ENCODE data around the gene APP.

The APP gene

GRCh38 chr21:26050857-26051256, 119.7 kb downstream of the APP start:
- no peak for TF ChIP-seq CTCF (IDR thresholded peaks at IDR 0.05; ENCODE audit: low read depth, low read length)
- TF ChIP-seq EZH2phosphoT487 (IDR thresholded peaks at IDR 0.05; ENCODE audit: low read depth), result no peak
- H3K79me2 ChIP-seq (ENCODE audit: low read length), result no peaks in the 10 kb centered on the region
- H2AFZ ChIP-seq (ENCODE audit: low read depth, low read length), result no peak overlapping the region
- H3K36me3 ChIP-seq (replicated peaks; ENCODE audit: low read depth, low read length), result no peaks in the 10 kb centered on the region
- H3K27me3 ChIP-seq (ENCODE audit: low read depth, low read length), result no peaks in the 10 kb centered on the region
- H3K27ac ChIP-seq (ENCODE audit: low read length), result no peak overlapping the region
- H3K9ac ChIP-seq (ENCODE audit: low read length), result no peak overlapping the region
- no peak overlapping the region for H3K4me3 ChIP-seq (ENCODE audit: low read length)
- no peak overlapping the region for H3K4me2 ChIP-seq (ENCODE audit: low read length)
- H3K4me1 ChIP-seq (ENCODE audit: low read length), result no peaks in the 10 kb centered on the region
- H3K9me3 ChIP-seq (ENCODE audit: insufficient read depth, low read length), result no peaks in the 10 kb centered on the region
- H4K20me1 ChIP-seq (ENCODE audit: insufficient read depth, low read length), result no peaks in the 10 kb centered on the region

- Histone ChIP-seq H3K4me3 (ENCODE audit: low read length) (no peak overlapping the region), H3K9me3 (ENCODE audit: insufficient read depth, low read length) (no peaks in the 10 kb centered on the region), H3K4me1 (ENCODE audit: low read length) (no peaks in the 10 kb centered on the region), H3K36me3 (replicated peaks; ENCODE audit: low read depth, low read length) (no peaks in the 10 kb centered on the region), H4K20me1 (ENCODE audit: insufficient read depth, low read length) (no peaks in the 10 kb centered on the region), H3K4me2 (ENCODE audit: low read length) (no peak overlapping the region), H3K27ac (ENCODE audit: low read length) (no peak overlapping the region), H3K9ac (ENCODE audit: low read length) (no peak overlapping the region), H3K27me3 (ENCODE audit: low read depth, low read length) (no peaks in the 10 kb centered on the region), H3K79me2 (ENCODE audit: low read length) (no peaks in the 10 kb centered on the region), H2AFZ (ENCODE audit: low read depth, low read length) (no peak overlapping the region)
- TF ChIP-seq CTCF (IDR thresholded peaks at IDR 0.05; ENCODE audit: low read depth, low read length), result no peak
- TF ChIP-seq EZH2phosphoT487 (IDR thresholded peaks at IDR 0.05; ENCODE audit: low read depth), result no peak
Observed at GRCh38 chr21:26049803-26050202, 120.8 kb downstream of the APP start.

GRCh38 chr21:26047279-26047967, 123.1 kb downstream of the APP start:
- Histone ChIP-seq H3K4me1 (ENCODE audit: low read length) (no peaks in the 10 kb centered on the region), H3K4me3 (ENCODE audit: low read length) (no peak overlapping the region), H3K9ac (ENCODE audit: low read length) (no peak overlapping the region), H3K36me3 (replicated peaks; ENCODE audit: low read depth, low read length) (no peaks in the 10 kb centered on the region), H3K9me3 (ENCODE audit: insufficient read depth, low read length) (no peaks in the 10 kb centered on the region), H3K27ac (ENCODE audit: low read length) (no peak overlapping the region), H3K4me2 (ENCODE audit: low read length) (no peak overlapping the region), H2AFZ (ENCODE audit: low read depth, low read length) (no peak overlapping the region), H3K27me3 (ENCODE audit: low read depth, low read length) (no peaks in the 10 kb centered on the region), H4K20me1 (ENCODE audit: insufficient read depth, low read length) (no peaks in the 10 kb centered on the region), H3K79me2 (ENCODE audit: low read length) (no peaks in the 10 kb centered on the region)
- TF ChIP-seq EZH2phosphoT487 (IDR thresholded peaks at IDR 0.05; ENCODE audit: low read depth) (no peak), CTCF (IDR thresholded peaks at IDR 0.05; ENCODE audit: low read depth, low read length) (no peak)

- no peaks in the 10 kb centered on the region for H3K79me2 ChIP-seq (ENCODE audit: low read length)
- no peaks in the 10 kb centered on the region for H3K27me3 ChIP-seq (ENCODE audit: low read depth, low read length)
- H3K9me3 ChIP-seq (ENCODE audit: insufficient read depth, low read length), result no peaks in the 10 kb centered on the region
- no peaks in the 10 kb centered on the region for H3K36me3 ChIP-seq (replicated peaks; ENCODE audit: low read depth, low read length)
- H3K9ac ChIP-seq (ENCODE audit: low read length), result no peak overlapping the region
- no peaks in the 10 kb centered on the region for H3K4me1 ChIP-seq (ENCODE audit: low read length)
- H3K4me3 ChIP-seq (ENCODE audit: low read length), result no peak overlapping the region
- TF ChIP-seq EZH2phosphoT487 (IDR thresholded peaks at IDR 0.05; ENCODE audit: low read depth), result no peak
- TF ChIP-seq CTCF (IDR thresholded peaks at IDR 0.05; ENCODE audit: low read depth, low read length), result no peak
- H3K27ac ChIP-seq (ENCODE audit: low read length), result no peak overlapping the region
- H2AFZ ChIP-seq (ENCODE audit: low read depth, low read length), result no peak overlapping the region
- H4K20me1 ChIP-seq (ENCODE audit: insufficient read depth, low read length), result no peaks in the 10 kb centered on the region
- H3K4me2 ChIP-seq (ENCODE audit: low read length), result no peak overlapping the region
Observed at GRCh38 chr21:26043891-26044290, 126.7 kb downstream of the APP start.

Measured in OCI-LY3 (cell line).